HG03175 (cell line): ENCODE data around the gene CENPM.
A peak's percentile ranks its signal among the peaks of the same experiment; 100 is the strongest.
"Not testable (repeated sequence)": the region's sequence is repeated elsewhere in the genome, so short reads cannot be mapped to it uniquely, and the experiment has no call there.

Experiments used
- ATAC-seq: cut with Tn5 transposase; IDR thresholded peaks from one replicate; pipeline ENCODE4 v1.9.1; 2021; ENCODE audit warnings: mild to moderate bottlenecking, moderate library complexity; ENCODE audit not compliant: unreplicated experiment

The CENPM gene

GRCh38 chr22:41966607-41967240 is 19.8 kb upstream of the CENPM start:
- no peak for ATAC-seq

GRCh38 chr22:41966225-41966606 is 19.3 kb upstream of the CENPM start:
- ATAC-seq = no peak

GRCh38 chr22:41964112-41964491 is 17.1 kb upstream of the CENPM start:
- no peak for ATAC-seq

GRCh38 chr22:41963453-41964111 is 16.6 kb upstream of the CENPM start:
- no peak for ATAC-seq

GRCh38 chr22:41957941-41958556 is 11.1 kb upstream of the CENPM start:
- peak; percentile 14 for ATAC-seq

- no peak for ATAC-seq
These were observed 5.8 kb upstream of the CENPM start for GRCh38 chr22:41952713-41953112.

- ATAC-seq = no peak
These were observed 5.0 kb upstream of the CENPM start, which contains the start of gene SMIM45 for GRCh38 chr22:41951898-41952474. Gene SMIM45 (plus strand): TSS chr22:41952150.

GRCh38 chr22:41949297-41949965 is 2.5 kb upstream of the CENPM start:
- no peak for ATAC-seq

- ATAC-seq = not testable (repeated sequence)
These were observed 2.0 kb upstream of the CENPM start for GRCh38 chr22:41948928-41949296.

GRCh38 chr22:41948142-41948541 is 1.2 kb upstream of the CENPM start:
- ATAC-seq = no peak

- ATAC-seq = no peak
These were observed 600 bp upstream of the CENPM start for GRCh38 chr22:41947424-41948080.

- ATAC-seq = no peak
These were observed 3.2 kb downstream of the CENPM start for GRCh38 chr22:41943661-41944209.

- ATAC-seq = peak; percentile 31
These were observed 5.9 kb downstream of the CENPM start for GRCh38 chr22:41940832-41941765.

- peak; percentile 61 for ATAC-seq
These were observed 6.7 kb downstream of the CENPM start for GRCh38 chr22:41939981-41940831.

GRCh38 chr22:41936894-41937169 is 10.1 kb downstream of the CENPM start:
- no peak for ATAC-seq

- ATAC-seq = no peak
These were observed 11.4 kb downstream of the CENPM start for GRCh38 chr22:41935509-41935908.

GRCh38 chr22:41935015-41935351 is 12.0 kb downstream of the CENPM start:
- no peak for ATAC-seq

GRCh38 chr22:41934284-41935014 is 12.5 kb downstream of the CENPM start:
- ATAC-seq = no peak
